ENCODE data around the gene LASP1NB.

- no peak for TF ChIP-seq EZH2 (IDR thresholded peaks at IDR 0.05)
- TF ChIP-seq POLR2AphosphoS5 (IDR thresholded peaks at IDR 0.05; ENCODE audit: borderline replicate concordance, low read depth, low read length) = no peak
- no peak for TF ChIP-seq FOXP2 (optimal IDR thresholded peaks at IDR 0.05; ENCODE audit: control extremely low read depth, extremely low read length, insufficient read depth)
These were observed 22.0 kb upstream of the LASP1NB start for GRCh38 chr17:38903404-38903803.
